ENCODE measurements around the gene CNPY1. TPM values are rescaled to one million over a fixed set of nuclear protein-coding genes. Genes with fewer than 3 reads are reported as not detected.
"Not testable (repeated sequence)": the region's sequence is repeated elsewhere in the genome, so short reads cannot be mapped to it uniquely, and the experiment has no call there.

CNPY1 gene
- total RNA-seq, 1 experiment from 2014 or later: not detected

DNA sequence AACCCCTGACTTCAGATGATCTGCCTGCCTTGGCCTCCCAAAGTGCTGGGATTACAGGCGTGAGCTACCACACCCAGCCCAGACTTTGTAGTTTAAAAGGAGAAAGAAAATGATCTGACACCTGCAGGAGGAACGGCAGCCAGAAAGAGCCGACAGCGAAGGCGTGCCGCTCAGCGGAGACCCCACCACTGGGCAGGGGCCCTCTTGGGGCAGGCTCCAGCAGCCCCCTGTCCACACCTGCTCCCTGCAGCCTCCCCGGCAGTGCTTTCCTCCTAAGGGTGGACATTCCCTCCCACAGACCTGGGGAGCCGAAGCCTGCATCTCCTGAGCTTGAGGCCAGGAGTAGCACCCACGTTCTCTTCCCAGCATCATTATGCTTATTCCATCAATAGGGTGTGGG is 19.2 kb upstream of the CNPY1 start:
- H3K9me3 ChIP-seq (ENCODE audit: control insufficient read depth, low read depth, low read length): no peaks in the 10 kb centered on the region

DNA sequence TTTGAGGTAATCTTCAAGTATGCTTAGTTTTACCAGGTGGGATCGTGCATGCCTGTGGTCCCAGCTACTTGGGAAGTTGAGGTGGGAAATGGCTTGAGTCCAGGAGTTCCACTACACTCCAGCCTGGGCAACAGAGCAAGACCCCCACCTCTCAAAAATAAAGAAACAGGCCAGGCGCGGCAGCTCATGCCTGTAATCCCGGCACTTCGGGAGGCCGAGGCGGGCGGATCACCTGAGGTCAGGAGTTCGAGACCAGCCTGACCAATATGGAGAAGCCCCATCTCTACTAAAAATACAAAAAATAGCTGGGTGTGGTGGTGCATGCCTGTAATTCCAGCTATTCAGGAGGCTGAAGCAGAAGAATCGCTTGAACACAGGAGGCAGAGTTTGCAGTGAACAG is 16.6 kb upstream of the CNPY1 start:
- H3K27me3 Mint-ChIP-seq (ENCODE audit: low read depth); H2BK5ac ChIP-seq (ENCODE audit: insufficient read length, low read length); H3K27ac Mint-ChIP-seq; H3K4me3 Mint-ChIP-seq; H3T11ph ChIP-seq (ENCODE audit: low read length); H3K23ac ChIP-seq (ENCODE audit: insufficient read length, low read depth, low read length); H2BK12ac ChIP-seq (ENCODE audit: insufficient read length, low read depth, low read length); DNase-seq; H4K5ac ChIP-seq (ENCODE audit: insufficient read length, low read depth, low read length); H2BK15ac ChIP-seq (ENCODE audit: low read depth, low read length); H3K4me1 Mint-ChIP-seq; H2BK20ac ChIP-seq (ENCODE audit: low read depth, low read length, poor library complexity, severe bottlenecking); H3K27me3 ChIP-seq (ENCODE audit: insufficient read depth, low read length); H3K4ac ChIP-seq (ENCODE audit: low read depth, low read length); H3K79me2 ChIP-seq (ENCODE audit: insufficient read depth, low read length); H2BK120ac ChIP-seq (ENCODE audit: low read depth, low read length, poor library complexity, severe bottlenecking); H3K4me1 ChIP-seq (ENCODE audit: insufficient read depth, low read length); H3K14ac ChIP-seq (ENCODE audit: insufficient read depth, low read length); H3K23me2 ChIP-seq (ENCODE audit: insufficient read length, low read depth, low read length, poor library complexity, severe bottlenecking); H3K79me1 ChIP-seq (ENCODE audit: insufficient read depth, low read depth, low read length, poor library complexity, severe bottlenecking); H3K9me3 ChIP-seq (ENCODE audit: control insufficient read depth, low read depth, low read length); H3K18ac ChIP-seq (ENCODE audit: insufficient read length, low read depth, low read length); H3K4me2 ChIP-seq (ENCODE audit: insufficient read depth, insufficient read length, low read length); H3K27ac ChIP-seq (ENCODE audit: insufficient read length, low read depth, low read length); H3K56ac ChIP-seq (ENCODE audit: insufficient read length, low read depth, low read length); H4K20me1 ChIP-seq (ENCODE audit: control insufficient read depth, insufficient read depth, insufficient read length); H3K9me3 Mint-ChIP-seq; H3K9ac ChIP-seq (ENCODE audit: extremely low read depth, insufficient read length, low read length); H4K8ac ChIP-seq (replicated peaks; ENCODE audit: insufficient read length, low read depth, low read length); H2AK5ac ChIP-seq (ENCODE audit: insufficient read length, low read length); H4K91ac ChIP-seq (ENCODE audit: insufficient read length, low read depth, low read length); H3K36me3 Mint-ChIP-seq (ENCODE audit: insufficient read depth in 1 of 3, low read depth in 3 of 3); H2AFZ ChIP-seq (ENCODE audit: low read length): not testable (repeated sequence)
- no CpG with 5 or more reads among the region's 10 CpGs for WGBS (ENCODE audit: extremely low coverage, insufficient read length, low lambda C conversion rate)

More for the DNA sequence above, 19.2 kb upstream of the CNPY1 start:
- H3K9me3 Mint-ChIP-seq: no peaks in the 10 kb centered on the region
- H3K9ac ChIP-seq (ENCODE audit: extremely low read depth, insufficient read length, low read length): no peak overlapping the region
- no peak overlapping the region for H3K23ac ChIP-seq (ENCODE audit: insufficient read length, low read depth, low read length)
- DNase-seq: no peak
- no peak overlapping the region for H4K8ac ChIP-seq (replicated peaks; ENCODE audit: insufficient read length, low read depth, low read length)
- no peak overlapping the region for H2BK15ac ChIP-seq (ENCODE audit: low read depth, low read length)
- H2BK12ac ChIP-seq (ENCODE audit: insufficient read length, low read depth, low read length): no peak overlapping the region
- no peaks in the 10 kb centered on the region for H3K79me1 ChIP-seq (ENCODE audit: insufficient read depth, low read depth, low read length, poor library complexity, severe bottlenecking)
- H2BK120ac ChIP-seq (ENCODE audit: low read depth, low read length, poor library complexity, severe bottlenecking): no peak overlapping the region
- H3K14ac ChIP-seq (ENCODE audit: insufficient read depth, low read length): no peak overlapping the region
- peaks cover 15 to 16% of the 10 kb centered on the region in 2 experiments for H3K4me1 Mint-ChIP-seq
- no peak overlapping the region for H3K27ac Mint-ChIP-seq
- no peaks in the 10 kb centered on the region for H3K27me3 Mint-ChIP-seq (ENCODE audit: low read depth)
- no peak for TF ChIP-seq CTCF (conservative IDR thresholded peaks at IDR 0.05)
- H3K4me3 Mint-ChIP-seq: no peak overlapping the region
- H3K4me2 ChIP-seq (ENCODE audit: insufficient read depth, insufficient read length, low read length): no peak overlapping the region
- H3K36me3 Mint-ChIP-seq (ENCODE audit: insufficient read depth in 1 of 3, low read depth in 3 of 3): no peaks in the 10 kb centered on the region
- no peaks in the 10 kb centered on the region for H3K79me2 ChIP-seq (ENCODE audit: insufficient read depth, low read length)
- H3K4me1 ChIP-seq (ENCODE audit: insufficient read depth, low read length): no peaks in the 10 kb centered on the region
- H3K56ac ChIP-seq (ENCODE audit: insufficient read length, low read depth, low read length): no peak overlapping the region
- no peak overlapping the region for H2BK5ac ChIP-seq (ENCODE audit: insufficient read length, low read length)
- no peaks in the 10 kb centered on the region for H4K20me1 ChIP-seq (ENCODE audit: control insufficient read depth, insufficient read depth, insufficient read length)
- H3K18ac ChIP-seq (ENCODE audit: insufficient read length, low read depth, low read length): no peak overlapping the region
- H2BK20ac ChIP-seq (ENCODE audit: low read depth, low read length, poor library complexity, severe bottlenecking): no peak overlapping the region
- no peak overlapping the region for H4K91ac ChIP-seq (ENCODE audit: insufficient read length, low read depth, low read length)
- H2AK5ac ChIP-seq (ENCODE audit: insufficient read length, low read length): no peak overlapping the region
- no peaks in the 10 kb centered on the region for H3K23me2 ChIP-seq (ENCODE audit: insufficient read length, low read depth, low read length, poor library complexity, severe bottlenecking)
- H3K27ac ChIP-seq (ENCODE audit: insufficient read length, low read depth, low read length): no peak overlapping the region
- no peak overlapping the region for H3T11ph ChIP-seq (ENCODE audit: low read length)
- no peak overlapping the region for H2AFZ ChIP-seq (ENCODE audit: low read length)
- no CpG with 5 or more reads among the region's 10 CpGs for WGBS (ENCODE audit: extremely low coverage, insufficient read length, low lambda C conversion rate)
- no peak overlapping the region for H4K5ac ChIP-seq (ENCODE audit: insufficient read length, low read depth, low read length)
- H3K4ac ChIP-seq (ENCODE audit: low read depth, low read length): no peak overlapping the region
- no peaks in the 10 kb centered on the region for H3K27me3 ChIP-seq (ENCODE audit: insufficient read depth, low read length)

Data from H9 (cell line).